Measurements from ENCODE around the gene TPK1.

The TPK1 gene

GRCh38 chr7:144786522-144786921 lies 49.3 kb downstream of the TPK1 start:
- TF ChIP-seq CTCF (IDR thresholded peaks at IDR 0.05; ENCODE audit: low read depth, low read length), result no peak
- Histone ChIP-seq H3K27me3 (no peaks in the 10 kb centered on the region), H3K36me3 (no peaks in the 10 kb centered on the region), H3K9me3 (no peaks in the 10 kb centered on the region; the same call in 1 of the 2 replicates), H3K4me1 (no peaks in the 10 kb centered on the region), H3K4me3 (ENCODE audit: low read depth, low read length) (no peak overlapping the region)
- no peak for DNase-seq

GRCh38 chr7:144786079-144786478 lies 49.8 kb downstream of the TPK1 start:
- DNase-seq, result no peak
- no peak for TF ChIP-seq CTCF (IDR thresholded peaks at IDR 0.05; ENCODE audit: low read depth, low read length)
- Histone ChIP-seq H3K4me3 (ENCODE audit: low read depth, low read length) (no peak overlapping the region), H3K9me3 (no peaks in the 10 kb centered on the region; the same call in 1 of the 2 replicates), H3K36me3 (no peaks in the 10 kb centered on the region), H3K27me3 (no peaks in the 10 kb centered on the region), H3K4me1 (no peaks in the 10 kb centered on the region)

- H3K9me3 ChIP-seq, result no peaks in the 10 kb centered on the region; the same call in 1 of the 2 replicates
- no peaks in the 10 kb centered on the region for H3K4me1 ChIP-seq
- no peaks in the 10 kb centered on the region for H3K36me3 ChIP-seq
- no peak for DNase-seq
- no peak for TF ChIP-seq CTCF (IDR thresholded peaks at IDR 0.05; ENCODE audit: low read depth, low read length)
- no peak overlapping the region for H3K4me3 ChIP-seq (ENCODE audit: low read depth, low read length)
- H3K27me3 ChIP-seq, result no peaks in the 10 kb centered on the region
Measured at GRCh38 chr7:144785521-144785920, 50.3 kb downstream of the TPK1 start.

GRCh38 chr7:144784943-144785342 lies 50.9 kb downstream of the TPK1 start:
- H3K36me3 ChIP-seq, result no peaks in the 10 kb centered on the region
- no peak for DNase-seq
- no peaks in the 10 kb centered on the region for H3K27me3 ChIP-seq
- no peaks in the 10 kb centered on the region; the same call in 1 of the 2 replicates for H3K9me3 ChIP-seq
- no peak for TF ChIP-seq CTCF (IDR thresholded peaks at IDR 0.05; ENCODE audit: low read depth, low read length)
- no peak overlapping the region for H3K4me3 ChIP-seq (ENCODE audit: low read depth, low read length)
- no peaks in the 10 kb centered on the region for H3K4me1 ChIP-seq

- no peak overlapping the region for H3K4me3 ChIP-seq (ENCODE audit: low read depth, low read length)
- H3K27me3 ChIP-seq, result no peaks in the 10 kb centered on the region
- no peaks in the 10 kb centered on the region for H3K36me3 ChIP-seq
- no peak for DNase-seq
- no peaks in the 10 kb centered on the region for H3K4me1 ChIP-seq
- no peak for TF ChIP-seq CTCF (IDR thresholded peaks at IDR 0.05; ENCODE audit: low read depth, low read length)
- H3K9me3 ChIP-seq, result no peaks in the 10 kb centered on the region; the same call in 1 of the 2 replicates
Measured at GRCh38 chr7:144784441-144784840, 51.4 kb downstream of the TPK1 start.

GRCh38 chr7:144782883-144783282 lies 53.0 kb downstream of the TPK1 start:
- H3K4me1 ChIP-seq, result no peaks in the 10 kb centered on the region
- H3K9me3 ChIP-seq, result no peaks in the 10 kb centered on the region; the same call in 1 of the 2 replicates
- H3K36me3 ChIP-seq, result no peaks in the 10 kb centered on the region
- H3K4me3 ChIP-seq (ENCODE audit: low read depth, low read length), result no peak overlapping the region
- no peak for DNase-seq
- no peak for TF ChIP-seq CTCF (IDR thresholded peaks at IDR 0.05; ENCODE audit: low read depth, low read length)
- H3K27me3 ChIP-seq, result no peaks in the 10 kb centered on the region
